Spleen (tissue), 11 donors: ENCODE measurements around the gene MYADM. TPM values are rescaled to one million over a fixed set of nuclear protein-coding genes. Genes with fewer than 3 reads are reported as not detected.

ENCODE experiments used
- DNase-seq: peaks from one replicate; pipeline ENCODE4 v3.0.0-alpha.2; 2020
- H3K27ac ChIP-seq, 8 donors: fragments of 200-600 bp; sonication (generic) in 7 of 8; 1 replicate in 4 of 8; 2 replicates in 4 of 8; pipeline versions ENCODE4 v1.5.0 to v1.8.0; 2016 to 2021; ENCODE audit warnings: inconsistent platforms in 4 of 8, mild to moderate bottlenecking in 4 of 8, moderate library complexity in 1 of 8
- H3K27me3 ChIP-seq, 7 donors: fragments of 200-600 bp; sonication (generic) in 6 of 7; replicated peaks in 1 of 7; 1 replicate in 4 of 7; 2 replicates in 3 of 7; pipeline versions ENCODE4 v1.5.0 to v1.8.0; 2016 to 2021; ENCODE audit warnings: inconsistent platforms in 3 of 7, mild to moderate bottlenecking in 1 of 7
- H3K36me3 ChIP-seq, 6 donors: fragments of 200-600 bp; sonication (generic) in 5 of 6; 1 replicate in 4 of 6; 2 replicates in 2 of 6; pipeline versions ENCODE4 v1.5.0 to v1.8.0; 2016 to 2021; ENCODE audit warnings: inconsistent platforms in 2 of 6
- H3K4me1 ChIP-seq, 6 donors: fragments of 200-600 bp; sonication (generic) in 5 of 6; 1 replicate in 3 of 6; 2 replicates in 3 of 6; pipeline versions ENCODE4 v1.5.0 to v1.8.0; 2016 to 2021; ENCODE audit warnings: inconsistent platforms in 3 of 6
- H3K4me3 ChIP-seq, 8 donors: fragments of 200-600 bp; sonication (generic) in 7 of 8; 1 replicate in 4 of 8; 2 replicates in 4 of 8; pipeline versions ENCODE4 v1.5.0 to v1.8.0; 2016 to 2021; ENCODE audit warnings: inconsistent platforms in 4 of 8, mild to moderate bottlenecking in 4 of 8, moderate library complexity in 2 of 8
- H3K9me3 ChIP-seq, 8 donors: fragments of 200-600 bp; sonication (generic) in 7 of 8; 1 replicate in 4 of 8; 2 replicates in 4 of 8; pipeline versions ENCODE4 v1.5.0 to v1.8.0; 2016 to 2021; ENCODE audit warnings: inconsistent platforms in 4 of 8
- CTCF ChIP-seq, 11 experiments: fragments of 200-600 bp in 7 of 11; fragments of 450-650 bp in 4 of 11; sonication (generic) in 4 of 11; IDR thresholded peaks in 8 of 11; conservative IDR thresholded peaks in 3 of 11; 1 replicate in 7 of 11; 2 replicates in 4 of 11; pipeline versions ENCODE4 v1.4.0 to v1.8.0; 2016 to 2021; ENCODE audit warnings: antibody characterized with exemption in 11 of 11, inconsistent platforms in 4 of 11, mild to moderate bottlenecking in 1 of 11
- POLR2A ChIP-seq, 3 donors: fragments of 450-650 bp; IDR thresholded peaks; one replicate each; pipeline ENCODE4 v1.5.1; 2017; ENCODE audit warnings: antibody characterized with exemption in 3 of 3, mild to moderate bottlenecking in 1 of 3
- POLR2AphosphoS5 ChIP-seq, 3 donors: sonication (generic); formaldehyde crosslinking; IDR thresholded peaks; one replicate each; pipeline ENCODE4 v1.5.1; 2017; ENCODE audit warnings: antibody characterized with exemption in 3 of 3
- WGBS, 5 donors: extraction: QIAGEN DNeasy Blood & Tissue Kit in 3 of 5; methylation state at CpG; one replicate each; pipeline versions ENCODE4 v1.1.5 to v1.1.7; 2013 to 2018; 5-methylcytosine and 5-hydroxymethylcytosine counted together
- intact Hi-C: fragments of 100-400 bp; cut with DNase I; formaldehyde crosslinking; loops from one replicate; pipeline ENCODE4 v1.15.0; 2023; ENCODE audit warnings: low total_unique reads
- polyA plus RNA-seq, 3 donors: library from polyadenylated mRNA; stranded (reverse); fragments of 200-250 nt; gene quantifications; one replicate each; pipeline ENCODE4 v1.2.1, GENCODE V29; 2013
- total RNA-seq, 7 donors: library from RNA; depleted of rRNA in 3 of 7; stranded (reverse); fragments of >200 nt in 3 of 7; fragmentation: NEBNext Ultra II Directional in 4 of 7; extraction: Animal tissue kit (Norgen Biotek cat#: 25700) in 4 of 7; gene quantifications; one replicate each; pipeline versions ENCODE4 v1.1.0 to v1.2.1, GENCODE V29; 2016 to 2021
- donor health status: healthy with polysubstance abuse.
- donor health status: DM: no; HTN: no; CAD: no; lungs with moderate emphysema.
- donor health status: DM: no; HTN: no; CAD: no.
- donor health status: Bipolar disorder and iron deficiency.
- donor health status: healthy.
- donor health status: DM: no; HTN: no; CAD: no.
- donor health status: DM: yes; HTN: yes; CAD: no.

Gene MYADM
- total and polyA plus RNA-seq, 10 donors = 9.1 to 146 (median 50.8) TPM

GRCh38 chr19:53870485-53870844, 2.8 kb downstream of the MYADM start:
- intact Hi-C loops = no loop called here
- Histone ChIP-seq H3K27me3 (peaks cover 0 to 21% (median 0%) of the 10 kb centered on the region in 7 donors), H3K36me3 (peaks cover 2 to 38% (median 18%) of the 10 kb centered on the region in 6 donors), H3K27ac (peak overlapping the region; percentile 10 to 96 (median 85)), H3K4me3 (peak overlapping the region in 5 of 8 donors; percentile 21 to 85 (median 66)), H3K9me3 (no peaks in the 10 kb centered on the region), H3K4me1 (peaks cover 24 to 100% (median 80%) of the 10 kb centered on the region in 6 donors)
- DNase-seq = peak; percentile 86
- TF ChIP-seq POLR2AphosphoS5 (IDR thresholded peaks at IDR 0.05) (peak in 2 of 3 donors; percentile 60 to 70), CTCF (IDR thresholded peaks at IDR 0.05 in 8 of 11, conservative IDR thresholded peaks at IDR 0.05 in 3 of 11) (no peak), POLR2A (IDR thresholded peaks at IDR 0.05) (no peak)
- WGBS, 5 donors = 13 to 24% (median 17%) methylated on average over 5 of the region's 5 CpGs

DNA sequence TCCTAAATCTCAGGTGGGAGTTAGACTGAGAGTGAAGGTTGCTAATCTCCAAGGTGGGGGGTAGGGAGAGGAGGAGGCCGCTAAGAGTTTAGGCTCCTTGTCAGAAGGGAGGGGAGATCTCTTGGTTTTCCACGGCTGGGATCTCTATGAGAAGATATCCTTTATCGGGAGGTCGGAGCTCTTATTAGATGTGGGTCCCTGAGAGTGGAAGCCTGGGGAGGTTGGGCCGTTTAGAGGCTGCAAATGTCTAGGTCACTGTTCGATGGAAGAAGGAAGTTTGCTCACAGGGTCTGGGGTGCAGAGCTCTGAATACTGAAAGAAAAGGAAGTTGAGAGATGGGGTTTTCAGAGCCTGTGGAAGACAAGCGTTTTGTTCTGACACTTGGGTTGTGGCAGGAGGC, 3.8 kb downstream of the MYADM start:
- WGBS, 5 donors = 23 to 43% (median 32%) methylated on average over 7 of the region's 7 CpGs

DNA sequence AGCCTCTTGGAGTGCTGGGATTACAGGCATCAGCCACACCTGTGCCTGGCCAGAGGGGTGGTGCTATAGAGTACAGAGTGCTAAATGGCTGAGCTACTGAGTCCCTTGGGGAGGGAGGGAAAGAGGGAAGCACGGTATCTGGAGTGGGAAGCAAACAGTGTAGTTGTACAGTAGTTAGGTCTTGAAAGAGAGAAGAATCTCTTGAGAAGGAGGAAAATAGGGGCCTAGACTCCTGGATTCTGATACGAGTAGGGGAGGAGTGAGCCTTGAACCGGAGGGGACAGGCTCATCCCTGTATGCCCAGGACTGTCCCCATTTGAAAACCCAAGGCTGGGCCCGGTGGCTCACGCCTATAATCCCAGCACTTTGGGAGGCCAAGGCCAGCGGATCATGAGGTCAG, 5.1 kb downstream of the MYADM start:
- H3K27me3 ChIP-seq = peaks cover 0 to 7% (median 0%) of the 10 kb centered on the region in 7 donors
- no peaks in the 10 kb centered on the region for H3K9me3 ChIP-seq
- WGBS, 5 donors = 82 to 92% (median 83%) methylated on average over 6 of the region's 6 CpGs
- peak overlapping the region in 3 of 8 donors; percentile 95 to 96 (median 95) for H3K27ac ChIP-seq
- intact Hi-C loops = no loop called here
- H3K4me1 ChIP-seq = peaks cover 9 to 98% (median 72%) of the 10 kb centered on the region in 6 donors
- peaks cover 2 to 49% (median 20%) of the 10 kb centered on the region in 6 donors for H3K36me3 ChIP-seq
- no peak overlapping the region for H3K4me3 ChIP-seq
- no peak for DNase-seq
- TF ChIP-seq CTCF (IDR thresholded peaks at IDR 0.05 in 8 of 11, conservative IDR thresholded peaks at IDR 0.05 in 3 of 11) (no peak), POLR2AphosphoS5 (IDR thresholded peaks at IDR 0.05) (no peak), POLR2A (IDR thresholded peaks at IDR 0.05) (no peak)

More for the DNA sequence above, 3.8 kb downstream of the MYADM start:
- Histone ChIP-seq H3K4me3 (peak overlapping the region in 2 of 8 donors; percentile 13 to 85), H3K9me3 (no peaks in the 10 kb centered on the region), H3K27ac (peak overlapping the region in 7 of 8 donors; percentile 78 to 96 (median 89)), H3K36me3 (peaks cover 2 to 48% (median 20%) of the 10 kb centered on the region in 6 donors), H3K4me1 (peaks cover 17 to 98% (median 77%) of the 10 kb centered on the region in 6 donors), H3K27me3 (peaks cover 0 to 12% (median 0%) of the 10 kb centered on the region in 7 donors)
- intact Hi-C loops = no loop called here
- DNase-seq = no peak
- TF ChIP-seq CTCF (IDR thresholded peaks at IDR 0.05 in 8 of 11, conservative IDR thresholded peaks at IDR 0.05 in 3 of 11) (no peak), POLR2A (IDR thresholded peaks at IDR 0.05) (no peak), POLR2AphosphoS5 (IDR thresholded peaks at IDR 0.05) (no peak)

DNA sequence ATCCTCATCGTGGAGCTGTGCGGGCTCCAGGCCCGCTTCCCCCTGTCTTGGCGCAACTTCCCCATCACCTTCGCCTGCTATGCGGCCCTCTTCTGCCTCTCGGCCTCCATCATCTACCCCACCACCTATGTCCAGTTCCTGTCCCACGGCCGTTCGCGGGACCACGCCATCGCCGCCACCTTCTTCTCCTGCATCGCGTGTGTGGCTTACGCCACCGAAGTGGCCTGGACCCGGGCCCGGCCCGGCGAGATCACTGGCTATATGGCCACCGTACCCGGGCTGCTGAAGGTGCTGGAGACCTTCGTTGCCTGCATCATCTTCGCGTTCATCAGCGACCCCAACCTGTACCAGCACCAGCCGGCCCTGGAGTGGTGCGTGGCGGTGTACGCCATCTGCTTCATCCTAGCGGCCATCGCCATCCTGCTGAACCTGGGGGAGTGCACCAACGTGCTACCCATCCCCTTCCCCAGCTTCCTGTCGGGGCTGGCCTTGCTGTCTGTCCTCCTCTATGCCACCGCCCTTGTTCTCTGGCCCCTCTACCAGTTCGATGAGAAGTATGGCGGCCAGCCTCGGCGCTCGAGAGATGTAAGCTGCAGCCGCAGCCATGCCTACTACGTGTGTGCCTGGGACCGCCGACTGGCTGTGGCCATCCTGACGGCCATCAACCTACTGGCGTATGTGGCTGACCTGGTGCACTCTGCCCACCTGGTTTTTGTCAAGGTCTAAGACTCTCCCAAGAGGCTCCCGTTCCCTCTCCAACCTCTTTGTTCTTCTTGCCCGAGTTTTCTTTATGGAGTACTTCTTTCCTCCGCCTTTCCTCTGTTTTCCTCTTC, 6.3 kb downstream of the MYADM start:
- Histone ChIP-seq H3K4me1 (peaks cover 9 to 96% (median 67%) of the 10 kb centered on the region in 6 donors), H3K27me3 (peaks cover 0 to 15% (median 4%) of the 10 kb centered on the region in 7 donors), H3K4me3 (peak overlapping the region in 1 of 8 donors; percentile 4), H3K27ac (peak overlapping the region in 6 of 8 donors; percentile 38 to 96 (median 66)), H3K36me3 (peaks cover 2 to 49% (median 20%) of the 10 kb centered on the region in 6 donors), H3K9me3 (no peaks in the 10 kb centered on the region)
- DNase-seq = peak; percentile 80
- TF ChIP-seq POLR2A (IDR thresholded peaks at IDR 0.05) (no peak), POLR2AphosphoS5 (IDR thresholded peaks at IDR 0.05) (peak in 1 of 3 donors; percentile 48), CTCF (IDR thresholded peaks at IDR 0.05 in 8 of 11, conservative IDR thresholded peaks at IDR 0.05 in 3 of 11) (no peak)
- intact Hi-C loops = no loop called here
- 89 to 93% (median 89%) methylated on average over 51 of the region's 51 CpGs for WGBS, 5 donors
